ENCODE measurements around the gene LRCH4.

DNA sequence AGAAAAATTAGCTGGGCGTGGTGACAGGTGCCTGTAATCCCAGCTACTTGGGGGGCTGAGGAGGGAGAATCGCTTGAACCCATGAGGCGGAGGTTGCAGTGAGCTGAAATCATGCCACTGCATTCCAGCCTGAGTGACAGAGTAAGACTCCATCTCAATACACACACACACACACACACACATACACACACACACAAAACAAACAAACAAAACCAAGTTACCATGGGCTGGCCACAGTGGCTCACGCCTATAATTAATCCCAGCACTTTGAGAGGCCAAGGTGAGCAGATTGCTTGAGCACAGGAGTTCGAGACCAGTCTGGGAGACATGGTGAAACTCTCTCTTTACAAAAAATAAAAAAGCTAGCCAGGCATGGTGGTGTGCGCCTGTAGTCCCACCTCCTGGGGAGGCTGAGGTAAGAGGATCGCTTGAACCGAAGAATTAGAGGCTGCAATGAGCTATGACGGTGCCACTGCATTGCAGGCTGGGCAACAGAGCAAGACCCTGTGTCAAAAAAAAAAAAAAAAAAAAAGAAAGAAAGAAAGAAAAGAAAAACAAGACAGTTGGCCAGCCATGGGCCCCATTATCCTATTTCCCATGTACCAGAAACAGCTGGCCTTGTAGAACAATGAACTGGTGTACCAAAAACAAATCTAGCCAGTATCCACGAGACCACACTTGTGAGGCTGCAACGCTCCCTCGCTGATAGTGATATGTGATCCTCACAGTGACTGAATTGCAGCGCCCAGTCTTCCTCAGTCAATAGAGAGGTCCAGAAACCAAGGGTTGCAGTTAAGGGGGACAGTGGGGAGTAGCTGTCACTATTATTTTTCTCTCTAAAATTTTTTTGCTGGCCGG lies 53.5 kb downstream of the LRCH4 start:
- TF ChIP-seq CTCF (IDR thresholded peaks at IDR 0.05) = no peak
- TF ChIP-seq ZFX (IDR thresholded peaks at IDR 0.05; ENCODE audit: borderline replicate concordance) = no peak
